GM19438 (cell line): ENCODE measurements around the gene PIK3CA.
"Not testable (repeated sequence)": the region's sequence is repeated elsewhere in the genome, so short reads cannot be mapped to it uniquely, and the experiment has no call there.

ENCODE experiments used
- ATAC-seq: cut with Tn5 transposase; IDR thresholded peaks from one replicate; pipeline ENCODE4 v1.9.1; 2021; ENCODE audit warnings: low read depth; ENCODE audit not compliant: unreplicated experiment

PIK3CA gene

GRCh38 chr3:179192542-179192941 is 44.4 kb downstream of the PIK3CA start:
- no peak for ATAC-seq

- ATAC-seq, result no peak
These were observed 46.8 kb downstream of the PIK3CA start for GRCh38 chr3:179194931-179195330.

- peak; percentile 97 for ATAC-seq
These were observed 47.9 kb downstream of the PIK3CA start for GRCh38 chr3:179196098-179196497.

- ATAC-seq, result no peak
These were observed 48.5 kb downstream of the PIK3CA start for GRCh38 chr3:179196700-179197099.

- no peak for ATAC-seq
These were observed 52.6 kb downstream of the PIK3CA start for GRCh38 chr3:179200790-179201189.

- ATAC-seq, result not testable (repeated sequence)
These were observed 67.4 kb downstream of the PIK3CA start for GRCh38 chr3:179215550-179215949.

GRCh38 chr3:179218213-179218612 is 70.1 kb downstream of the PIK3CA start:
- ATAC-seq, result not testable (repeated sequence)

GRCh38 chr3:179223548-179223947 is 75.4 kb downstream of the PIK3CA start:
- no peak for ATAC-seq

- ATAC-seq, result no peak
These were observed 76.4 kb downstream of the PIK3CA start for GRCh38 chr3:179224584-179224983.

GRCh38 chr3:179227349-179227748 is 79.2 kb downstream of the PIK3CA start:
- no peak for ATAC-seq

- ATAC-seq, result no peak
These were observed 81.0 kb downstream of the PIK3CA start for GRCh38 chr3:179229177-179229576.

GRCh38 chr3:179233043-179233442 is 84.9 kb downstream of the PIK3CA start:
- ATAC-seq, result no peak

GRCh38 chr3:179234199-179234598 is 86.0 kb downstream of the PIK3CA start:
- no peak for ATAC-seq

- ATAC-seq, result peak; percentile 71
These were observed 88.6 kb downstream of the PIK3CA start for GRCh38 chr3:179236669-179237301.

GRCh38 chr3:179240299-179240698 is 92.1 kb downstream of the PIK3CA start:
- ATAC-seq, result not testable (repeated sequence)

- not testable (repeated sequence) for ATAC-seq
These were observed 94.7 kb downstream of the PIK3CA start for GRCh38 chr3:179242859-179243258.

- ATAC-seq, result no peak
These were observed 96.7 kb downstream of the PIK3CA start for GRCh38 chr3:179244878-179245277.

- no peak for ATAC-seq
These were observed 99.3 kb downstream of the PIK3CA start for GRCh38 chr3:179247289-179248015.

- no peak for ATAC-seq
These were observed 102.8 kb downstream of the PIK3CA start, which contains the start of gene KCNMB3 for GRCh38 chr3:179250803-179251476. TSS of gene KCNMB3 (minus strand) at chr3:179251114. CDS start at chr3:179250990, 124 bp downstream.

GRCh38 chr3:179256813-179257212 is 108.7 kb downstream of the PIK3CA start:
- ATAC-seq, result no peak

GRCh38 chr3:179257742-179258141 is 109.6 kb downstream of the PIK3CA start:
- ATAC-seq, result not testable (repeated sequence)
